K562 (cell line): ENCODE data around the gene HS3ST3A1. TPM values are rescaled to one million over a fixed set of nuclear protein-coding genes. Genes with fewer than 3 reads are reported as not detected.

Experiments used
- ATAC-seq: fragments of 200-7000 bp; cut with Tn5 transposase; 3 replicates; pipeline ENCODE4 v1.9.1; 2020; ENCODE audit warnings: moderate library complexity
- BruUV-seq: library from RNA; stranded (reverse); fragments of 400-500 nt; replicated peaks from 2 replicates; lab custom pipeline; 2021; lab: Mats Ljungman, UMichigan
- CTCF ChIA-PET: fragments of 300-600 bp; formaldehyde crosslinking; extraction: SDS; loops from one replicate; lab custom pipeline; 2021; ENCODE audit warnings: low intra/inter-chr PET ratio; lab: Yijun Ruan, JAX
- POLR2A ChIA-PET: fragments of 300-600, 350-650 bp; sonication (Branson Sonifier 250); formaldehyde crosslinking; extraction: SDS; loops from one replicate; lab custom pipeline; 2021; ENCODE audit warnings: antibody characterized with exemption, inconsistent platforms; lab: Yijun Ruan, JAX
- DNase-seq, 4 experiments: peaks; one replicate each; pipeline versions ENCODE4 v3.0.0 to v3.0.0-alpha.2; 2011 to 2018; ENCODE audit warnings: low spot score in 3 of 4, mixed read lengths in 3 of 4; ENCODE audit errors: extremely low read depth in 1 of 4
- FAIRE-seq: peaks from 2 replicates; lab custom pipeline; 2011; peaks lifted over from hg19 to GRCh38; lab: Jason Lieb, UNC
- H2AFZ ChIP-seq: 2 replicates; pipeline ENCODE4 v1.6.0; 2011; ENCODE audit warnings: low read depth, low read length, control low read depth, inconsistent platforms
- H3K27ac ChIP-seq: fragments of 200-600 bp; 3 replicates; pipeline ENCODE4 v1.8.0; 2011; ENCODE audit warnings: low read depth, mild to moderate bottlenecking, control low read depth, inconsistent platforms, low read length, moderate library complexity, mixed read lengths; ENCODE audit errors: extremely low read depth
- H3K27me3 ChIP-seq, 2 experiments: fragments of 300-600 bp in 1 of 2; 2 replicates in 1 of 2; 3 replicates in 1 of 2; pipeline versions ENCODE4 v1.6.0 to v1.8.0; 2011; ENCODE audit warnings: inconsistent platforms in 2 of 2, low read length in 2 of 2, mild to moderate bottlenecking in 1 of 2, mixed read lengths in 1 of 2, moderate library complexity in 1 of 2; ENCODE audit not compliant: control insufficient read depth in 2 of 2, insufficient read depth in 2 of 2
- H3K36me3 ChIP-seq: fragments of 300-600 bp; 3 replicates; pipeline ENCODE4 v1.8.0; 2011; ENCODE audit warnings: mild to moderate bottlenecking, low read length, inconsistent platforms; ENCODE audit not compliant: control insufficient read depth, insufficient read depth
- H3K4me1 ChIP-seq, 2 experiments: fragments of 200-600 bp in 1 of 2; replicated peaks in 1 of 2; 2 replicates in 1 of 2; 3 replicates in 1 of 2; pipeline versions ENCODE4 v1.5.1 to v1.8.0; 2011; ENCODE audit warnings: inconsistent platforms in 2 of 2, low read length in 2 of 2, mild to moderate bottlenecking in 1 of 2, mixed read lengths in 1 of 2, moderate library complexity in 1 of 2; ENCODE audit not compliant: control insufficient read depth in 2 of 2, insufficient read depth in 2 of 2
- H3K4me2 ChIP-seq: 2 replicates; pipeline ENCODE4 v1.6.1; 2011; ENCODE audit warnings: low read length, control low read depth, inconsistent platforms, mixed read lengths; ENCODE audit not compliant: insufficient read depth
- H3K4me3 ChIP-seq: fragments of 200-600 bp; sonication (generic), shearing (Covaris generic); 2 replicates; pipeline ENCODE4 v1.5.1; 2016; ENCODE audit warnings: control low read depth, inconsistent platforms
- H3K79me2 ChIP-seq: fragments of 200-600 bp; 3 replicates; pipeline ENCODE4 v1.8.0; 2011; ENCODE audit warnings: low read length, inconsistent platforms; ENCODE audit not compliant: control insufficient read depth, insufficient read depth
- H3K9ac ChIP-seq, 2 experiments: 2 replicates each; pipeline versions ENCODE4 v1.6.0 to v1.6.1; 2011; ENCODE audit warnings: low read depth in 2 of 2, low read length in 2 of 2, control low read depth in 1 of 2, inconsistent platforms in 1 of 2, mild to moderate bottlenecking in 1 of 2, mixed read lengths in 1 of 2; ENCODE audit not compliant: insufficient read depth in 1 of 2
- H3K9me1 ChIP-seq: one replicate; pipeline ENCODE4 v1.6.0; 2011; ENCODE audit warnings: inconsistent platforms, mild to moderate bottlenecking, low read length, moderate library complexity; ENCODE audit not compliant: control insufficient read depth, insufficient read depth
- H3K9me3 ChIP-seq: replicated peaks from 2 replicates; pipeline ENCODE4 v1.5.1; 2011; ENCODE audit warnings: low read depth, low read length, inconsistent platforms; ENCODE audit not compliant: control insufficient read depth, insufficient read depth
- H4K20me1 ChIP-seq: replicated peaks from 2 replicates; pipeline ENCODE4 v1.6.1; 2011; ENCODE audit warnings: low read length, inconsistent platforms, mixed read lengths; ENCODE audit not compliant: control insufficient read depth, insufficient read depth
- DACH1 ChIP-seq: fragments of 450-650 bp; IDR thresholded peaks from 2 replicates; pipeline ENCODE4 v1.6.1; 2018; ENCODE audit not compliant: partially characterized antibody
- DIDO1 ChIP-seq: fragments of 450-650 bp; IDR thresholded peaks from 2 replicates; pipeline ENCODE4 v1.6.1; 2016; ENCODE audit warnings: low read depth, missing biosample characterization, missing genetic modification characterization
- E2F1 ChIP-seq: sonication (generic); formaldehyde crosslinking; IDR thresholded peaks from 2 replicates; pipeline ENCODE4 v1.8.1; 2023; ENCODE audit warnings: mild to moderate bottlenecking, missing genetic modification reagents, moderate library complexity
- E4F1 ChIP-seq: fragments of 250-450 bp; sonication (Bioruptor Pico); IDR thresholded peaks from 2 replicates; pipeline ENCODE4 v1.5.0; 2021; ENCODE audit warnings: mild to moderate bottlenecking, borderline replicate concordance
- ESRRA ChIP-seq: fragments of 450-650 bp; IDR thresholded peaks from 2 replicates; pipeline ENCODE4 v1.6.1; 2014; ENCODE audit warnings: low read depth, mild to moderate bottlenecking, moderate library complexity, borderline replicate concordance
- KAT7 ChIP-seq: sonication (generic); formaldehyde crosslinking; IDR thresholded peaks from 2 replicates; pipeline ENCODE4 v1.8.0; 2022; ENCODE audit warnings: missing genetic modification reagents, mild to moderate bottlenecking, borderline replicate concordance
- RBM22 ChIP-seq: fragments of 200-400 bp; formaldehyde crosslinking; IDR thresholded peaks from 2 replicates; pipeline ENCODE4 v1.6.1; 2018; ENCODE audit warnings: low read length, low read depth; ENCODE audit not compliant: poor library complexity, severe bottlenecking
- RCOR1 ChIP-seq, 2 experiments: IDR thresholded peaks; 2 replicates each; pipeline ENCODE4 v1.6.1; 2012; ENCODE audit warnings: low read depth in 2 of 2, low read length in 2 of 2, borderline replicate concordance in 1 of 2, improper control_type of control experiment in 1 of 2
- SNAPC5 ChIP-seq: fragments of 250-450 bp; sonication (Bioruptor Pico); IDR thresholded peaks from 2 replicates; pipeline ENCODE4 v1.8.0; 2021; ENCODE audit warnings: moderate library complexity, mild to moderate bottlenecking, inconsistent platforms
- SRSF7 ChIP-seq: fragments of 200-400 bp; formaldehyde crosslinking; optimal IDR thresholded peaks from 2 replicates; pipeline ENCODE3; 2017; ENCODE audit warnings: mild to moderate bottlenecking, low read depth, low read length
- TCF7L2 ChIP-seq: fragments of 150-350 bp; IDR thresholded peaks from 2 replicates; pipeline ENCODE4 v1.6.1; 2016; ENCODE audit warnings: low read depth, mild to moderate bottlenecking, low read length, moderate library complexity
- UBTF ChIP-seq, 2 experiments: IDR thresholded peaks; 2 replicates each; pipeline ENCODE4 v1.6.1; 2012; ENCODE audit warnings: improper control_type of control experiment in 2 of 2, low read depth in 2 of 2, low read length in 2 of 2, borderline replicate concordance in 1 of 2
- ZNF354B ChIP-seq: fragments of 250-450 bp; sonication (Bioruptor Pico); IDR thresholded peaks from 2 replicates; pipeline ENCODE4 v1.4.0; 2020
- ZNF384 ChIP-seq: IDR thresholded peaks from 2 replicates; pipeline ENCODE4 v1.6.1; 2012; ENCODE audit warnings: low read depth, low read length, improper control_type of control experiment
- ZNF57 ChIP-seq: fragments of 450-650 bp; formaldehyde crosslinking; IDR thresholded peaks from 2 replicates; pipeline ENCODE4 v1.4.0; 2020; ENCODE audit warnings: mild to moderate bottlenecking, moderate library complexity
- WGBS: fragments of 100-300 bp; shearing (Covaris generic); methylation state at CpG from one replicate; pipeline ENCODE4 v1.1.6; 2016; ENCODE audit warnings: low coverage, mixed read lengths; ENCODE audit not compliant: insufficient coverage; ENCODE audit errors: missing lambda C conversion rate; 5-methylcytosine and 5-hydroxymethylcytosine counted together
- in situ Hi-C: fragments of 300-500 bp; cut with MboI; formaldehyde crosslinking; loops from 4 replicates; pipeline ENCODE4 v1.15.0; 2018; ENCODE audit warnings: inconsistent platforms, mixed read lengths
- intact Hi-C: fragments of 100-400 bp; cut with micrococcal nuclease; formaldehyde crosslinking; loops from 2 replicates; pipeline ENCODE4 v1.14.2; 2022
- polyA plus RNA-seq, 8 experiments: library from polyadenylated mRNA; depleted of rRNA in 4 of 8; stranded (reverse) in 5 of 8; unstranded in 3 of 8; fragments of >200 nt; fragmentation: Nextera tagmentation in 2 of 8; fragmentation: Illumina TruSeq in 1 of 8; extraction: Ambion mirVana in 2 of 8; extraction: Trizol in 1 of 8; gene quantifications; 2 replicates each; pipeline versions ENCODE4 v1.2.1 to v1.2.3, GENCODE V29; 2011 to 2014; ENCODE audit warnings: inconsistent platforms in 1 of 8, missing spikeins in 1 of 8
- total RNA-seq, 7 experiments: library from RNA; depleted of rRNA in 6 of 7; stranded (reverse); fragments of >200 nt in 6 of 7; fragmentation: Illumina TruSeq in 2 of 7; extraction: Trizol in 2 of 7; gene quantifications; 2 replicates each; pipeline versions ENCODE4 v1.2.1 to v1.2.3, GENCODE V29; 2011 to 2021; ENCODE audit warnings: low replicate concordance in 1 of 7

The HS3ST3A1 gene
- total and polyA plus RNA-seq, 9 of the 15 experiments (the other 6 are each of a cell fraction or from before 2014, with no cell fraction given): 0.25 to 14.8 (median 2.3) TPM

- no peak for DNase-seq
- in situ Hi-C loops (no loop called here), intact Hi-C loops (no loop called here)
- no peak overlapping the region for H2AFZ ChIP-seq
- H4K20me1 ChIP-seq: no peaks in the 10 kb centered on the region
- 63% methylated on average over 7 of the region's 7 CpGs for WGBS
- peaks cover 82% of the 10 kb centered on the region for H3K79me2 ChIP-seq
- no peak overlapping the region for H3K4me3 ChIP-seq
- BruUV-seq: no TSS peak
- ChIA-PET CTCF (no interaction called here), POLR2A (interaction anchor here (0.8 to 1.3 kb wide), 2 partner anchors 17 to 46 kb away, joined by 3 to 5 read pairs; no protein-coding TSS in a partner anchor)
- H3K36me3 ChIP-seq: peaks cover 17% of the 10 kb centered on the region; the same call in 1 of the 3 replicates
- H3K9me1 ChIP-seq: no peaks in the 10 kb centered on the region
- peak overlapping the region; percentile 51; the same call in 1 of the 3 replicates for H3K27ac ChIP-seq
- no peaks in the 10 kb centered on the region for H3K9me3 ChIP-seq
- H3K4me1 ChIP-seq: peaks cover 0 to 29% of the 10 kb centered on the region in 2 experiments; a peak in 2 of 5 replicates
- no peak overlapping the region for H3K4me2 ChIP-seq
- ATAC-seq: no peak
- no peak overlapping the region for H3K9ac ChIP-seq
- H3K27me3 ChIP-seq: no peaks in the 10 kb centered on the region
- no peak for FAIRE-seq
- TF ChIP-seq ZNF57 (CRISPR knock-in tag): no peak
- TF ChIP-seq E2F1: no peak
- TF ChIP-seq UBTF (IDR thresholded peaks at IDR 0.05; ENCODE audit: borderline replicate concordance in 1 of 2, low read depth in 2 of 2, low read length in 2 of 2): no peak
- TF ChIP-seq ZNF384: no peak
- TF ChIP-seq ESRRA: no peak
- no peak for TF ChIP-seq DIDO1 (tag)
- no peak for TF ChIP-seq RCOR1 (IDR thresholded peaks at IDR 0.05; ENCODE audit: borderline replicate concordance in 1 of 2, low read depth in 2 of 2, low read length in 2 of 2)
- no peak for TF ChIP-seq SNAPC5 (CRISPR knock-in tag)
- no peak for TF ChIP-seq E4F1
- no peak for TF ChIP-seq RBM22
- no peak for TF ChIP-seq ZNF354B (CRISPR knock-in tag)
- no peak for TF ChIP-seq SRSF7
- no peak for TF ChIP-seq DACH1
- no peak for TF ChIP-seq TCF7L2
- no peak for TF ChIP-seq KAT7 (CRISPR knock-in tag)
These were observed 9.3 kb downstream of the HS3ST3A1 start for GRCh38 chr17:13592427-13592826.
